Measurements from ENCODE around the gene SLC13A2. TPM values are rescaled to one million over a fixed set of nuclear protein-coding genes. Genes with fewer than 3 reads are reported as not detected.

SLC13A2 gene
- total RNA-seq, 1 donor from 2014 or later: not detected

GRCh38 chr17:28500712-28501379 is 27.4 kb downstream of the SLC13A2 start:
- no peak overlapping the region for H3K4me3 ChIP-seq (ENCODE audit: insufficient read depth, low read depth, low read length)
- H4K20me1 ChIP-seq (ENCODE audit: insufficient read depth, low read length): no peaks in the 10 kb centered on the region
- Mint-ChIP-seq H3K27ac (ENCODE audit: unreplicated experiment) (no peak overlapping the region), H3K4me3 (ENCODE audit: unreplicated experiment) (no peak overlapping the region), H3K36me3 (ENCODE audit: low read depth, unreplicated experiment) (no peaks in the 10 kb centered on the region), H3K27me3 (ENCODE audit: low read depth, unreplicated experiment) (peaks cover 48% of the 10 kb centered on the region), H3K9me3 (ENCODE audit: unreplicated experiment) (no peaks in the 10 kb centered on the region), H3K4me1 (ENCODE audit: low read depth, unreplicated experiment) (no peaks in the 10 kb centered on the region)
- no peaks in the 10 kb centered on the region for H3K9me3 ChIP-seq (ENCODE audit: insufficient read depth, low read depth, low read length)
- DNase-seq (ENCODE audit: low read depth) (no peak), FAIRE-seq (no peak)
- H3K9ac ChIP-seq (ENCODE audit: low read length): no peak overlapping the region
- no peaks in the 10 kb centered on the region for H3K4me1 ChIP-seq (ENCODE audit: insufficient read depth, low read length)
- H3K36me3 ChIP-seq (ENCODE audit: insufficient read depth, low read length): no peaks in the 10 kb centered on the region
- H3K4me2 ChIP-seq (ENCODE audit: low read length): no peak overlapping the region
- no peaks in the 10 kb centered on the region for H3K79me2 ChIP-seq (ENCODE audit: insufficient read depth, low read length)
- no peak overlapping the region for H2AFZ ChIP-seq (ENCODE audit: low read depth, low read length)
- H3K27me3 ChIP-seq (ENCODE audit: insufficient read depth, low read length): peaks cover 17% of the 10 kb centered on the region
- H3K27ac ChIP-seq (ENCODE audit: low read depth, low read length): no peak overlapping the region
- TF ChIP-seq EZH2 (IDR thresholded peaks at IDR 0.05; ENCODE audit: insufficient read depth, low read length): no peak
- TF ChIP-seq CTCF (IDR thresholded peaks at IDR 0.05; ENCODE audit: insufficient read depth, low read depth, low read length): no peak

GRCh38 chr17:28501421-28502284 is 28.2 kb downstream of the SLC13A2 start:
- no peak overlapping the region for H3K9ac ChIP-seq (ENCODE audit: low read length)
- no peak overlapping the region for H2AFZ ChIP-seq (ENCODE audit: low read depth, low read length)
- H4K20me1 ChIP-seq (ENCODE audit: insufficient read depth, low read length): no peaks in the 10 kb centered on the region
- no peak for FAIRE-seq
- H3K79me2 ChIP-seq (ENCODE audit: insufficient read depth, low read length): no peaks in the 10 kb centered on the region
- H3K9me3 ChIP-seq (ENCODE audit: insufficient read depth, low read depth, low read length): no peaks in the 10 kb centered on the region
- TF ChIP-seq CTCF (IDR thresholded peaks at IDR 0.05; ENCODE audit: insufficient read depth, low read depth, low read length): no peak
- TF ChIP-seq EZH2 (IDR thresholded peaks at IDR 0.05; ENCODE audit: insufficient read depth, low read length): no peak
- no peak overlapping the region for H3K27ac ChIP-seq (ENCODE audit: low read depth, low read length)
- H3K27me3 Mint-ChIP-seq (ENCODE audit: low read depth, unreplicated experiment): peaks cover 44% of the 10 kb centered on the region
- H3K36me3 ChIP-seq (ENCODE audit: insufficient read depth, low read length): no peaks in the 10 kb centered on the region
- no peak overlapping the region for H3K4me3 Mint-ChIP-seq (ENCODE audit: unreplicated experiment)
- no peaks in the 10 kb centered on the region for H3K36me3 Mint-ChIP-seq (ENCODE audit: low read depth, unreplicated experiment)
- no peaks in the 10 kb centered on the region for H3K4me1 ChIP-seq (ENCODE audit: insufficient read depth, low read length)
- H3K27ac Mint-ChIP-seq (ENCODE audit: unreplicated experiment): no peak overlapping the region
- no peak overlapping the region for H3K4me2 ChIP-seq (ENCODE audit: low read length)
- no peak for DNase-seq (ENCODE audit: low read depth)
- H3K4me1 Mint-ChIP-seq (ENCODE audit: low read depth, unreplicated experiment): no peaks in the 10 kb centered on the region
- H3K4me3 ChIP-seq (ENCODE audit: insufficient read depth, low read depth, low read length): no peak overlapping the region
- peaks cover 17% of the 10 kb centered on the region for H3K27me3 ChIP-seq (ENCODE audit: insufficient read depth, low read length)
- H3K9me3 Mint-ChIP-seq (ENCODE audit: unreplicated experiment): no peaks in the 10 kb centered on the region

Data from astrocyte (in vitro differentiated cells and primary cell).